SU-DHL-6 (cell line): Measurements from ENCODE around the gene SLC25A52.

Experiments used
- H2AFZ ChIP-seq: fragments of 200-600 bp; sonication (generic); 2 replicates; pipeline ENCODE4 v1.6.1; 2014; ENCODE audit warnings: low read depth, mild to moderate bottlenecking, moderate library complexity, mixed read lengths, antibody characterized with exemption, low read length; ENCODE audit not compliant: severe bottlenecking
- H3F3A ChIP-seq: fragments of 200-600 bp; shearing (Covaris generic); 2 replicates; pipeline ENCODE4 v1.6.0; 2016; ENCODE audit warnings: antibody characterized with exemption, mild to moderate bottlenecking; ENCODE audit not compliant: insufficient read depth
- H3K27ac ChIP-seq: fragments of 200-600 bp; sonication (generic); 2 replicates; pipeline ENCODE4 v1.5.1; 2016; ENCODE audit warnings: low read depth, mild to moderate bottlenecking, low read length, moderate library complexity, mixed read lengths
- H3K27me3 ChIP-seq: fragments of 200-600 bp; sonication (generic), shearing (Covaris generic); 2 replicates; pipeline ENCODE4 v1.6.0; 2014; ENCODE audit warnings: mild to moderate bottlenecking, low read length
- H3K36me3 ChIP-seq: fragments of 200-600 bp; sonication (generic); 2 replicates; pipeline ENCODE4 v1.6.1; 2014; ENCODE audit warnings: mild to moderate bottlenecking, low read length, mixed read lengths
- H3K4me2 ChIP-seq: fragments of 300-600, 200-600 bp; shearing (Covaris generic), sonication (generic); 2 replicates; pipeline ENCODE4 v1.6.0; 2014; ENCODE audit warnings: low read length, low read depth, mild to moderate bottlenecking; ENCODE audit not compliant: poor library complexity, severe bottlenecking
- H3K4me3 ChIP-seq: fragments of 200-600 bp; sonication (generic); 2 replicates; pipeline ENCODE4 v1.5.1; 2014; ENCODE audit warnings: antibody characterized with exemption, low read length, mild to moderate bottlenecking, mixed read lengths; ENCODE audit not compliant: insufficient read depth, poor library complexity, severe bottlenecking
- H3K79me2 ChIP-seq: fragments of 200-600 bp; sonication (generic); 2 replicates; pipeline ENCODE4 v1.6.1; 2014; ENCODE audit warnings: mild to moderate bottlenecking, low read length, moderate library complexity; ENCODE audit not compliant: insufficient read depth
- H3K9ac ChIP-seq: fragments of 200-600 bp; sonication (generic); 2 replicates; pipeline ENCODE4 v1.7.0; 2014; ENCODE audit warnings: mild to moderate bottlenecking, low read length
- H3K9me2 ChIP-seq: fragments of 200-600 bp; sonication (generic); replicated peaks from 2 replicates; pipeline ENCODE4 v1.6.1; 2014; ENCODE audit warnings: low read length; ENCODE audit not compliant: insufficient read depth
- H3K9me3 ChIP-seq: fragments of 200-600 bp; sonication (generic); 2 replicates; pipeline ENCODE4 v1.6.1; 2014; ENCODE audit warnings: low read length, mixed read lengths; ENCODE audit not compliant: insufficient read depth
- H4K20me1 ChIP-seq: fragments of 200-600 bp; sonication (generic); 2 replicates; pipeline ENCODE4 v1.6.1; 2014; ENCODE audit warnings: low read depth, mild to moderate bottlenecking, antibody characterized with exemption, low read length, moderate library complexity, mixed read lengths
- CTCF ChIP-seq: fragments of 200-600 bp; sonication (generic); IDR thresholded peaks from one replicate; pipeline ENCODE4 v1.5.1; 2017; ENCODE audit warnings: antibody characterized with exemption, mild to moderate bottlenecking, low read length, moderate library complexity; ENCODE audit not compliant: insufficient read depth, poor library complexity, severe bottlenecking
- EZH2phosphoT487 ChIP-seq: fragments of 200-600 bp; sonication (generic), shearing (Covaris generic); conservative IDR thresholded peaks from 2 replicates; pipeline ENCODE4 v1.6.1; 2018; ENCODE audit warnings: mild to moderate bottlenecking, antibody characterized with exemption, low read length, moderate library complexity, mixed read lengths

SLC25A52 gene

GRCh38 chr18:31723639-31723989 is 37.1 kb downstream of the SLC25A52 start:
- Histone ChIP-seq H3K9me3 (no peaks in the 10 kb centered on the region), H3K27me3 (no peaks in the 10 kb centered on the region), H3K79me2 (no peaks in the 10 kb centered on the region), H3K4me3 (no peak overlapping the region), H3K4me2 (no peak overlapping the region), H2AFZ (no peak overlapping the region), H4K20me1 (no peaks in the 10 kb centered on the region), H3K9ac (no peak overlapping the region), H3F3A (no peaks in the 10 kb centered on the region), H3K36me3 (no peaks in the 10 kb centered on the region), H3K9me2 (no peaks in the 10 kb centered on the region), H3K27ac (no peak overlapping the region)
- TF ChIP-seq EZH2phosphoT487 (no peak), CTCF (no peak)

GRCh38 chr18:31722369-31722957 is 38.2 kb downstream of the SLC25A52 start:
- no peak overlapping the region for H2AFZ ChIP-seq
- no peak overlapping the region for H3K27ac ChIP-seq
- no peaks in the 10 kb centered on the region for H3F3A ChIP-seq
- TF ChIP-seq CTCF (peak; percentile 85), EZH2phosphoT487 (no peak)
- no peak overlapping the region for H3K9ac ChIP-seq
- H3K4me3 ChIP-seq, result no peak overlapping the region
- no peaks in the 10 kb centered on the region for H3K27me3 ChIP-seq
- H3K4me2 ChIP-seq, result no peak overlapping the region
- H3K36me3 ChIP-seq, result no peaks in the 10 kb centered on the region
- no peaks in the 10 kb centered on the region for H3K9me2 ChIP-seq
- no peaks in the 10 kb centered on the region for H4K20me1 ChIP-seq
- no peaks in the 10 kb centered on the region for H3K9me3 ChIP-seq
- no peaks in the 10 kb centered on the region for H3K79me2 ChIP-seq

GRCh38 chr18:31721601-31722000 is 39.1 kb downstream of the SLC25A52 start:
- Histone ChIP-seq H3K9me3 (no peaks in the 10 kb centered on the region), H2AFZ (no peak overlapping the region)

More at GRCh38 chr18:31721601-31722000, 39.1 kb downstream of the SLC25A52 start:
- H3K9ac ChIP-seq, result no peak overlapping the region
- H3F3A ChIP-seq, result no peaks in the 10 kb centered on the region
- H3K27ac ChIP-seq, result no peak overlapping the region
- H3K9me2 ChIP-seq, result no peaks in the 10 kb centered on the region
- TF ChIP-seq EZH2phosphoT487, result no peak
- no peak for TF ChIP-seq CTCF
- H3K4me3 ChIP-seq, result no peak overlapping the region
- no peaks in the 10 kb centered on the region for H3K27me3 ChIP-seq
- H4K20me1 ChIP-seq, result no peaks in the 10 kb centered on the region
- no peaks in the 10 kb centered on the region for H3K36me3 ChIP-seq
- H3K4me2 ChIP-seq, result no peak overlapping the region
- no peaks in the 10 kb centered on the region for H3K79me2 ChIP-seq
